GM12891 (cell line): Measurements from ENCODE around the gene HEYL.

Experiments used
- DNase-seq: peaks from one replicate; pipeline ENCODE4 v3.0.0; 2011; ENCODE audit warnings: low spot score; ENCODE audit not compliant: insufficient read length
- FAIRE-seq: peaks from 2 replicates; lab custom pipeline; 2011; peaks lifted over from hg19 to GRCh38; lab: Jason Lieb, UNC
- PAX5 ChIP-seq: IDR thresholded peaks from 2 replicates; pipeline ENCODE4 v1.6.1; 2011; ENCODE audit warnings: low read length, moderate library complexity, mild to moderate bottlenecking; ENCODE audit not compliant: insufficient read depth, severe bottlenecking
- POLR2A ChIP-seq: IDR thresholded peaks from 2 replicates; pipeline ENCODE4 v1.6.1; 2011; ENCODE audit warnings: low read depth, low read length, control low read depth
- POLR2AphosphoS5 ChIP-seq: IDR thresholded peaks from 2 replicates; pipeline ENCODE4 v1.6.1; 2011; ENCODE audit warnings: low read depth, low read length, control low read depth
- POU2F2 ChIP-seq: IDR thresholded peaks from 2 replicates; pipeline ENCODE4 v1.6.1; 2011; ENCODE audit warnings: low read depth, mild to moderate bottlenecking, control low read depth, low read length, moderate library complexity
- SPI1 ChIP-seq: IDR thresholded peaks from 2 replicates; pipeline ENCODE4 v1.6.1; 2011; ENCODE audit warnings: low read depth, low read length, control low read depth
- TAF1 ChIP-seq: IDR thresholded peaks from 2 replicates; pipeline ENCODE4 v1.6.1; 2011; ENCODE audit warnings: low read depth, low read length, control low read depth

HEYL gene

DNA sequence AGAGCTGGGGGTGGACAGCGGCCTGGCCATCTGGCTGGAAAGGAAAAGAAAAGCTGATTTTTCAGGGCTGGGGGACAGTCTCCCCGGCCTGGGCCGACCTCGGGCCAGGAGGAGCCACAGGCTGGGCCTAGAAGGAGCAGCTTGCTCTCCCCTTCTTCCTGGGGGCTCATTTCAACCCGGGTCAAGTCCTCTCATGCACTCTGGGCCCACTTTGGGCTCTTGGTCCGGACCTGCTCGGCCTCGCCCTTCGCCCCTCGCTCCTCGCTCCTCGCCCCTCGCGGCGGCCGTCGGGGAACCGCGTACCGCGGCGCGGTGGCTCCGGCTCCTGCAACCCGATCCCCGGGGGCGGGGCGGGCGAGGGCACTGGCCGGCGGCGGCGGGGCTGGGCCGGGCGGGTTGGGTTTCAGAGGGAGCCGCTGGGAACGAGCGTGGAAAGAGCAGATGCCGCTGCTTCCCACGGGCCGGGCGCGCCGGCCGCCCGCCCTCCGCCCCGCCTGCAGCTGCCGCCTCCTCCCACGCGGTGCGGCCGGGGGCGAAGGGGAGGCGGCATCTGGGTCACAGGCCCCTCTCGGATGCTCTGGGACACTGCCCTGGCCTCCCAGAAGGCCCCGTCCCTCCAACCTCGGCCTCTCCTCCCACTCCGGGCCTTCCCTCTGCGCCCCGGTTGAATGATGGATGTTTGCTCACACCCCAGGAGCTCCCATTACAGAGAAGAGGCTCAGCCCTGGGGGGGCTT lies 6.6 kb downstream of the HEYL start:
- no peak for DNase-seq
- no peak for FAIRE-seq
- TF ChIP-seq POU2F2 (no peak), SPI1 (no peak), PAX5 (no peak), POLR2AphosphoS5 (no peak), TAF1 (no peak), POLR2A (no peak)

DNA sequence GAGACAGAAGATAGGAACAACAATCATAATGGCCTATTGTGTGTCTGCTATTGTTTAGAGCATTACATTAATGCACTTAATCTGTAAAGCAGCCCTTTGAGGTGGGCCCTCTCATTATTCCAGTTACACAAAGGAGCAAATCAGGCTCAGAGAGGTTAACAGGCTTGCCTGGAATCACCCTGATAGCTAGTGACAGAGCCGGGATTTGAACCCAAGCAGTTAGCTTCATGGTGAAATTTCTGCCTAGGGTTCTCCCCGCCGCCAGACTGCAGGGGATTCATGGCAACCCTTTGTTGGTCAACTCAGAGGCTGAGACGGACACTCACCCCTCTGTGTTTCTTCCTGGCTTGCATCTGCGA lies 7.1 kb downstream of the HEYL start:
- TF ChIP-seq SPI1 (no peak), TAF1 (no peak), PAX5 (no peak)
- DNase-seq (no peak), FAIRE-seq (no peak)

DNA sequence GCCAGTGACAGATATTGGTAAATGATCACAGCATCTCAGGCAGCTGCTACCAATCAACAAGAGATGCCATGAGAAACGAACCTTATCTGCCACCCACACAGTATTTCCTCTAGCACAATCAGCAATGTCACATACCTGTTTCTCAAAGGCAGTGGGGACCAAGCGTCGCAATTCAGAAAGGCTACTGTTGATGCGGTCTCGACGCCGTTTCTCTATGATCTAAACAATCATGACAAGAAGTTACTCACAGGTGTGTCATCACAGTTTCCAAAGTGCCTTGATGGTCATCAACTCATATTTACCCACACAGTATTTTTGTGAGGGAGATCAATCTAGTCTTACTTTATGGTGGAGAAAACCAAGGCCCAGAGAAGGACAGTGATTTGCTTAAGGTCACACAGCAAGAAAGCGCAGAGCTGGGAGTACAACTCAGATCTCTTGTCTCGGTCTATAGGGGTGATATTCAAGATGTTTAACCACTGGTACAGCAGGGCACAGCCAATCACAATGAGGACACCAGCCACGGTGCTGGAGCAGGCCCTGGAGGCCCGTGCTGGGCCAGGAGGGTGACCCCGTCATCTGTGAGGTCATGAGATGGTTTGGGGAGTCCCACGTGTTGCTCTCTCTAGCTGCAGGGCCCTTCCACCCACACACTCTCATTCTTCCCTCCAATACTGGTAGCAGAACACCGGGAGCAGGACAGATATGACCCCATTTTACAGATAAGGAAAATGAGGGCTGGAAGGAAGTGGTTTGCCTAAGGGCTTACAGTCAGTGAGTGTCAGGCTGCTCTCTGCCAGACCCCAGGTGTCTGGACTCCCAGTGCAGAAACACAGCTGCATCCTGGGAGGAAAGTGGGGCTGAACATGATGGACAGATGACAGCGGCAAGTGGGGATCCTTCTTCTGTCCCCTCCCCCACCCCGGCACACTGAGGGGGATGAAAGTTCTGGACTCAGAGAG lies 7.8 kb downstream of the HEYL start:
- DNase-seq (no peak), FAIRE-seq (peak; percentile 70)
- TF ChIP-seq TAF1 (no peak), SPI1 (no peak), PAX5 (no peak), POU2F2 (no peak), POLR2AphosphoS5 (no peak), POLR2A (no peak)

DNA sequence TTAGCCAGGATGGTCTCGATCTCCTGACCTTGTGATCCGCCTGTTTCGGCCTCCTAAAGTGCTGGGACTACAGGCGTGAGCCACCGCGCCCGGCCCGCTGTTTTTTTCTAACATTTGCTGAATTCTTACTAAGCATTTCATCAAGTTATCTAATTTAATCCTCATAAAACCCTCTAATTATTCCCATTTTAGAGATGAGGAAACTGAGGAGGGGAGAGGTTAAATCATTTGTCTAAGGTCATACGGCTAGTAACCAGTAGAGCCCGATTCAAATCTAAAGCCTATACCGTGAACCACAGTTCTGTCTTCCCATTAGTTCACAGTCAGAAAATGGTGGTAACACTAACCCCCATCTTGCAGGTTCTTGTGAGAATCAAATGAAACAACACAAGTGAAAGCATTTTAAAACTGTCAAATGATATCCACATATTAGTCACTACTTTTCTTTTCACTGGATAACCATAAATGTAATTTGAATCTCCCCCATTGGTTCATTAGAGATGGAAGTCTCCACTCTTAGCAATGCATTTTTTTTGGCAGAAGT lies 10.6 kb downstream of the HEYL start:
- no peak for DNase-seq
- TF ChIP-seq PAX5 (no peak), TAF1 (no peak), POLR2A (no peak), SPI1 (no peak), POLR2AphosphoS5 (no peak), POU2F2 (no peak)
- FAIRE-seq, result no peak

DNA sequence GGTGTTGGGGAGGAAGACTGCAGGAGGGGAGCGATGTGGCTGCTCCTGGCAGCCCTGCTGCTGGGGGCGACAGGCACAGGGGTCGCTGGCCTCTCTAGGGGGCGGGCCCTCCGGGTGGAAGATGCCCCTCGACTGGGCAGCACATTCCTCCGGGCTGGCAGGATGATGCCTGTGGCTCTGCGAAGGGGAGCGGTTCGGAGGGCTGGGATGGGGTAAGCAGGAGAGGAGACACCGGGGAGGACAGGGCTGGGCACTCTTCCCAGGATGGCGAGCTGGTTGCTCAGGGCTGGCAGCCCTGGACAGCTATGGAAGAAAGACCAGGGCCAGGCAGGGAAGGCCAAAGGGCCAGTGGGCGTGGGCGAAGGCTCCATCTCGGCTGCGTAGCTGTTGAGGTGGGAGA lies 12.8 kb downstream of the HEYL start:
- TF ChIP-seq TAF1, result no peak
- no peak for TF ChIP-seq POLR2A
- no peak for TF ChIP-seq PAX5
- FAIRE-seq, result no peak
- DNase-seq, result no peak

DNA sequence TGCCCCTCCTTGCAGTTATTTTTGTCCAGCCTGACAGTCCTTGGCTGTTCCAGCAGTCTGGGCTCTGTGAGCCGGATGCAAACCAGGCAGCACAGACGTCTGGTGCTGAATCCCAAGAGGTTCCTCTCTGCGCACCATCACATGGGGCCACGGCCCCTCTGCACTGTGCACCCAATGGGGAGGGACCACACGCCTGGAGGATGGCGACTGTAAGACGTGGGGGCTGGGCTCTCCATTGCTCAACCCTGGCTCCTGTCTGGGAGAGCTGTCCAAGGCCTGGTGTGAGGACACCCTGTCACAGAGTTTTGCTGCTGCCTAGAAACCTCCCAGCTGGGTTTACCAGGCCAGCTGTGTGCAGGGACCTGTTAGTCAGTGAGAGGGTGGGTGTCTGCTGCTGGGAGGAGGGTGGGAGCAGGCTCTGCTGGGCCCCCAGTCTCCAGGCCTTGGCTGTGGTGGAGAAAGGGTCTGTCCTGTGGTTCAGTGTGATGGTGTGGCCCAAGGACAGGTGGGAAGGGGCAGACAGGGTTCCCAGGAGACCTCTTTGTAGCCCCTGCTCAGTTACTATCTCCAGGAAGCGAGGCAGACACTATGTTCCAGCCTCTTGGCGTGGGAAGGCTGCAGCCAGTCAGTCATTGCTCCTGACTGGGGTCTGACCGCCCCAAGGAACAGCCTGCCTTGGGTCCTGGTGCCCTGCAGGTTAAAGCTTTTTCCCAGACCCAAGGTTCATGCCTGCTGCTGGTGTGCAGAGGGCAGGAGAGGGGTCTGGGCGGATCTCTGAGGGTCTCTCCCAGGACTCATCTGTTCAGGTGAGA lies 13.8 kb downstream of the HEYL start:
- no peak for DNase-seq
- FAIRE-seq, result no peak
- TF ChIP-seq SPI1 (no peak), POU2F2 (no peak), TAF1 (no peak), POLR2AphosphoS5 (no peak), POLR2A (no peak), PAX5 (no peak)

DNA sequence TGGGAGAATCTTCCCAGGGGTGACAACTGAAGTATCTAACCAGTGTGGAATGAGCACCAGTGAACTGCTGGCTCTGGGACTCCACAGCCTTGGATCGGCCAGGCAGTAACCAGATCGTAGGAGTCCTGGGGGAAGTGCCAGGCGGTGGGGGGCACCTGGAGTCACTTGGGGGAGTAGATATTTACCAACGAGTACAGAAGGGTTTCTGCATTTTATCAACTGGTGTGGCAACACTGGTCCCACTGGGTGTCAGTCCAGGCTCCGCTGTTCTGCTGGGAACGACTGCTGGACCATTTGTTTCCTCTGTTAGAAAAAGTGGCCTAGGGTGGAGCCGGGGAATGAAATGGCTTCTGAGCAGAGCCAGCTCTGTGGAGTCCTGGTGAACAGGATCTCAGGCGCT lies 14.4 kb downstream of the HEYL start:
- FAIRE-seq, result no peak
- no peak for DNase-seq
- TF ChIP-seq POU2F2, result no peak

DNA sequence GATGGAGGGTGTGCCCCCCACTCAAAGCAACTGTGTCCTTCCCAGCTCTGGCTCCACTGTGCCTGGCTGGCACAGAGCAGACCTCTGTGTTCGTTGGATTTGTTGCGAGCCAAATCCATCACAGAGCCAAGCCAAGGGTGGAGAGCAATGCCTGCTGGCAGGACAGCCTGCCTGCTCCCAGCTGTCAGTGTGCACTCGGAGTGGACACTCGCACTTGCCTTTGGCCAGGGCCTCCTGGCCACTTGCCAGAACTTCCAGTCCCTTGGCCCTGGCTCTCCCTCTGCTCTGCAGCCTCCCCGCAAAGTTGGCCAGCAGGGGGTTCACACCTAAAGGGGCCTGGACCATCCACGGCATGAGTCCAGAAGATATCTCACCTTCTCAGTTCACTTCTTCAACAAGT lies 16.4 kb downstream of the HEYL start:
- no peak for DNase-seq
- TF ChIP-seq POU2F2 (no peak), SPI1 (no peak), PAX5 (no peak), POLR2A (no peak), TAF1 (no peak), POLR2AphosphoS5 (no peak)
- no peak for FAIRE-seq

DNA sequence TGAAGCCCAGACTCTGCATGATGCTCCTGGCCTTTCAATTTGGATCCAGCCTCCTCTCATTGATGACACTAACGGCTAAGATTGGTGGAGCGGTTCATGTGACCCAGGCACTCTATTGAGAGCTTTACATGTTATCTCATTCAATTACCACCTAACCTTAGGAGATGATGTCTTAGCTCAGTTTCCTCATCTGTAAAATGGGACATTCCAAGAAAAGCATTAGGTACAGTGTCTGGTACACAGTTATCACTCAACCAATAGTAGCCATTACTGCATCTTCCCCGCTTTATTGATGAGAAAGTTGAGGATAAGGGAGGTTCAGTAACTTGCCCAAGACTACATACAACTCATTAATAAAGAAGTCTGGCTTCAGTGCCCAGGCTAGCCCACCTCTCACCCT lies 17.0 kb downstream of the HEYL start:
- no peak for TF ChIP-seq SPI1
- no peak for TF ChIP-seq TAF1
- TF ChIP-seq PAX5, result no peak
- no peak for TF ChIP-seq POLR2A
- TF ChIP-seq POU2F2, result no peak
- TF ChIP-seq POLR2AphosphoS5, result no peak
- DNase-seq (no peak), FAIRE-seq (no peak)
